Fibroblast of lung (primary cell): ENCODE results near the gene EPB41L1. TPM values are rescaled to one million over a fixed set of nuclear protein-coding genes. Genes with fewer than 3 reads are reported as not detected.

Experiments used
- DNase-seq, 2 donors: peaks; one replicate each; pipeline versions ENCODE4 v3.0.0 to v3.0.0-alpha.2; 2010; ENCODE audit warnings: low read depth in 2 of 2
- H2AFZ ChIP-seq: 2 replicates; pipeline ENCODE4 v1.5.1; 2012; ENCODE audit warnings: low read length, control low read depth, inconsistent platforms
- H3K27ac ChIP-seq: 2 replicates; pipeline ENCODE4 v1.5.1; 2011; ENCODE audit warnings: low read length, control low read depth; ENCODE audit not compliant: insufficient read depth
- H3K27me3 ChIP-seq: 2 replicates; pipeline ENCODE4 v1.5.1; 2011; ENCODE audit warnings: mild to moderate bottlenecking, low read length; ENCODE audit not compliant: control insufficient read depth, insufficient read depth
- H3K36me3 ChIP-seq: 2 replicates; pipeline ENCODE4 v1.5.1; 2011; ENCODE audit warnings: low read length; ENCODE audit not compliant: control insufficient read depth, insufficient read depth
- H3K4me1 ChIP-seq: 2 replicates; pipeline ENCODE4 v1.5.1; 2011; ENCODE audit warnings: low read length; ENCODE audit not compliant: control insufficient read depth, insufficient read depth; ENCODE audit errors: extremely low read depth
- H3K4me2 ChIP-seq: 2 replicates; pipeline ENCODE4 v1.5.1; 2011; ENCODE audit warnings: low read length, control low read depth; ENCODE audit not compliant: insufficient read depth; ENCODE audit errors: extremely low read depth
- H3K4me3 ChIP-seq, 4 experiments: fragments of 200-600 bp in 1 of 4; sonication (generic) in 1 of 4; replicated peaks in 1 of 4; 2 replicates each; pipeline ENCODE4 v1.5.1; 2011 to 2016; ENCODE audit warnings: low read length in 4 of 4, low read depth in 3 of 4, mild to moderate bottlenecking in 3 of 4, control low read depth in 2 of 4, inconsistent platforms in 1 of 4, mixed read lengths in 1 of 4; ENCODE audit not compliant: insufficient read depth in 1 of 4; ENCODE audit errors: control extremely low read depth in 1 of 4
- H3K79me2 ChIP-seq: 2 replicates; pipeline ENCODE4 v1.5.1; 2012; ENCODE audit warnings: mild to moderate bottlenecking, low read length, inconsistent platforms; ENCODE audit not compliant: control insufficient read depth, insufficient read depth
- H3K9ac ChIP-seq: 2 replicates; pipeline ENCODE4 v1.5.1; 2011; ENCODE audit warnings: mild to moderate bottlenecking, low read length, control low read depth; ENCODE audit not compliant: insufficient read depth
- H3K9me3 ChIP-seq: 2 replicates; pipeline ENCODE4 v1.5.1; 2012; ENCODE audit warnings: low read depth, low read length; ENCODE audit not compliant: control insufficient read depth, insufficient read depth
- H4K20me1 ChIP-seq: 2 replicates; pipeline ENCODE4 v1.5.1; 2011; ENCODE audit warnings: low read length; ENCODE audit not compliant: control insufficient read depth, insufficient read depth; ENCODE audit errors: extremely low read depth
- CTCF ChIP-seq, 2 donors: IDR thresholded peaks in 1 of 2; conservative IDR thresholded peaks in 1 of 2; 1 replicate in 1 of 2; 2 replicates in 1 of 2; pipeline ENCODE4 v1.5.1; 2011 to 2012; ENCODE audit warnings: low read length in 2 of 2, control low read depth in 1 of 2, inconsistent platforms in 1 of 2, low read depth in 1 of 2, mild to moderate bottlenecking in 1 of 2
- EZH2 ChIP-seq: IDR thresholded peaks from 2 replicates; pipeline ENCODE4 v1.5.1; 2012; ENCODE audit warnings: low read length, control low read depth, mild to moderate bottlenecking; ENCODE audit errors: missing control alignments
- polyA plus RNA-seq, 2 donors: library from polyadenylated mRNA; depleted of rRNA in 1 of 2; stranded (reverse) in 1 of 2; unstranded in 1 of 2; fragments of >200 nt; gene quantifications; 2 replicates each; pipeline ENCODE4 v1.2.1, GENCODE V29; 2011 to 2012; ENCODE audit warnings: missing spikeins in 1 of 2
- total RNA-seq: library from RNA; depleted of rRNA; stranded (reverse); fragments of >200 nt; gene quantifications from 2 replicates; pipeline ENCODE4 v1.2.1, GENCODE V29; 2014

EPB41L1 gene
- total and polyA plus RNA-seq, 2 donors (not counting 1 experiment from before 2014, with no cell fraction given) = 16.2 to 17.0 TPM

GRCh38 chr20:36119537-36119936 lies 35.0 kb upstream of the EPB41L1 start:
- Histone ChIP-seq H3K9me3 (no peaks in the 10 kb centered on the region), H3K36me3 (no peaks in the 10 kb centered on the region), H3K27me3 (no peaks in the 10 kb centered on the region), H3K4me3 (no peak overlapping the region), H3K4me2 (no peak overlapping the region), H2AFZ (no peak overlapping the region), H3K79me2 (no peaks in the 10 kb centered on the region), H3K27ac (no peak overlapping the region), H3K4me1 (peaks cover 9% of the 10 kb centered on the region), H4K20me1 (no peaks in the 10 kb centered on the region), H3K9ac (no peak overlapping the region)
- no peak for DNase-seq
- TF ChIP-seq CTCF (conservative IDR thresholded peaks at IDR 0.05 in 1 of 2, IDR thresholded peaks at IDR 0.05 in 1 of 2; ENCODE audit: low read depth in 1 of 2, low read length in 2 of 2) = no peak
- TF ChIP-seq EZH2 = no peak

GRCh38 chr20:36120241-36120640 lies 34.3 kb upstream of the EPB41L1 start:
- H3K4me1 ChIP-seq = peaks cover 9% of the 10 kb centered on the region
- TF ChIP-seq CTCF (conservative IDR thresholded peaks at IDR 0.05 in 1 of 2, IDR thresholded peaks at IDR 0.05 in 1 of 2; ENCODE audit: low read depth in 1 of 2, low read length in 2 of 2) = no peak
- TF ChIP-seq EZH2 = no peak

GRCh38 chr20:36120991-36121390 lies 33.5 kb upstream of the EPB41L1 start:
- no peaks in the 10 kb centered on the region for H3K79me2 ChIP-seq
- no peaks in the 10 kb centered on the region for H4K20me1 ChIP-seq
- H2AFZ ChIP-seq = no peak overlapping the region
- H3K9ac ChIP-seq = no peak overlapping the region
- no peaks in the 10 kb centered on the region for H3K27me3 ChIP-seq
- H3K9me3 ChIP-seq = no peaks in the 10 kb centered on the region
- peaks cover 9% of the 10 kb centered on the region for H3K4me1 ChIP-seq
- H3K36me3 ChIP-seq = no peaks in the 10 kb centered on the region
- DNase-seq = no peak
- no peak for TF ChIP-seq EZH2
- no peak for TF ChIP-seq CTCF (conservative IDR thresholded peaks at IDR 0.05 in 1 of 2, IDR thresholded peaks at IDR 0.05 in 1 of 2; ENCODE audit: low read depth in 1 of 2, low read length in 2 of 2)
- H3K27ac ChIP-seq = no peak overlapping the region
- H3K4me3 ChIP-seq = no peak overlapping the region
- no peak overlapping the region for H3K4me2 ChIP-seq

More at GRCh38 chr20:36120241-36120640, 34.3 kb upstream of the EPB41L1 start:
- H3K79me2 ChIP-seq = no peaks in the 10 kb centered on the region
- H3K9ac ChIP-seq = no peak overlapping the region
- H3K36me3 ChIP-seq = no peaks in the 10 kb centered on the region
- H3K27ac ChIP-seq = no peak overlapping the region
- no peak for DNase-seq
- H4K20me1 ChIP-seq = no peaks in the 10 kb centered on the region
- H3K9me3 ChIP-seq = no peaks in the 10 kb centered on the region
- no peak overlapping the region for H3K4me3 ChIP-seq
- no peaks in the 10 kb centered on the region for H3K27me3 ChIP-seq
- no peak overlapping the region for H3K4me2 ChIP-seq
- H2AFZ ChIP-seq = no peak overlapping the region
